GM19099 (cell line): ENCODE measurements around the gene ACSL3.

Experiments
- POLR2A ChIP-seq: IDR thresholded peaks from 3 replicates; pipeline ENCODE4 v1.6.1; 2011; ENCODE audit warnings: low read depth; ENCODE audit not compliant: insufficient read length; ENCODE audit errors: extremely low read depth

The ACSL3 gene

DNA sequence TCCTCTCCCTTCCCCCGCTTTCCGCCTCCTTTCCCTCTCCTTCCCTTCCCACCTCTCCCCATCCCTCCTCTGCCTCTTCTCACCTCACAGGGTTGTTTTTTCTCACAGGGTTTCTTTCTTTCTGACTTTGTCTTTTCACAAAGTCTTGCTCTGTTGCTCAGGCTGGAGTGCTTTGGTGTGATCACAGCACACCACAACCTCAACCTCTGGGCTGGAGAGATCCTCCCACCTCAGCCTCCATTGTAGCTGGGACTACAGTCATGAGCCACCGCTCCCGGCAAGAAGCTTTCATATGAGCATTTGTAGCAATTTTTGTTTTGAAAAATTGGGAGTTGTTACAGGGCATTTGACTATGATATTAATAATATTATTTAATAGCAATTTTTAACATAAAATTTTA is 32.9 kb downstream of the ACSL3 start:
- TF ChIP-seq POLR2A, result no peak

DNA sequence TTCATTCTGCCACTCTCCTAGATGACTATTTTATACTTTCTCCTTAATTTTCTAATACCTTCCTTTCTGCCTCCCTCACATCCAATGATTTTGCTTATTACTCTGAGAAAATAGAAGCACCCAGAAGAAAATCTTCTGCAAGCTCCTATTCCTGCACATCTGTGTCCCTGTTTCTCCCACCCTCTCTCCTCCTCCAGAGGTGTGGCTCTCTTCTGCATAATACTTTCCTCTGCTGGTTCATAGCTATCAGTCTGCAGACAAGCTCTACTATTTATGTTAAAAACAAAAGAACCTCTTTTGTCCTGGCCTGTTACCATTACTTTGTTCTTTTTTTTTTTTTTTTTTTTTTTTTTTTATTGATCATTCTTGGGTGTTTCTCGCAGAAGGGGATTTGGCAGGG is 34.3 kb downstream of the ACSL3 start:
- no peak for TF ChIP-seq POLR2A

DNA sequence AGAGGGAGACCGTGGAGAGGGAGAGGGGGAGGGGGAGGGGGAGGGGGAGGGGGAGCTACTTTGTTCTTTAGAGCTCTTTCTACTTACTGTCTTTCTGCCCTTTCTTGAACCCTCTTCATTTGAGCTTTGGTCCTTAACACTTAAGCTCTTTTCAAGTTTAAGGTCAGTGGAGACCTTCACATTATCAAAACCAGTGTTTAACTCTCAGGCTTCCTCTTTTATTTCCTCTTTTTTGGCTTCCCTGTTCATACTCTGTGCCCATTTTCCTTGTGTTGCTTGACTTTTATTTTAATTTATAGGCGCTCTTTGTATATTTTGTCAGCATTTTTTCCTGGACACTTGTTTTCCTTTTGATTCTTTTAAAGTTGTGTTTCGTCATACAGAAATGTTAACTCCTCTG is 37.1 kb downstream of the ACSL3 start:
- no peak for TF ChIP-seq POLR2A

DNA sequence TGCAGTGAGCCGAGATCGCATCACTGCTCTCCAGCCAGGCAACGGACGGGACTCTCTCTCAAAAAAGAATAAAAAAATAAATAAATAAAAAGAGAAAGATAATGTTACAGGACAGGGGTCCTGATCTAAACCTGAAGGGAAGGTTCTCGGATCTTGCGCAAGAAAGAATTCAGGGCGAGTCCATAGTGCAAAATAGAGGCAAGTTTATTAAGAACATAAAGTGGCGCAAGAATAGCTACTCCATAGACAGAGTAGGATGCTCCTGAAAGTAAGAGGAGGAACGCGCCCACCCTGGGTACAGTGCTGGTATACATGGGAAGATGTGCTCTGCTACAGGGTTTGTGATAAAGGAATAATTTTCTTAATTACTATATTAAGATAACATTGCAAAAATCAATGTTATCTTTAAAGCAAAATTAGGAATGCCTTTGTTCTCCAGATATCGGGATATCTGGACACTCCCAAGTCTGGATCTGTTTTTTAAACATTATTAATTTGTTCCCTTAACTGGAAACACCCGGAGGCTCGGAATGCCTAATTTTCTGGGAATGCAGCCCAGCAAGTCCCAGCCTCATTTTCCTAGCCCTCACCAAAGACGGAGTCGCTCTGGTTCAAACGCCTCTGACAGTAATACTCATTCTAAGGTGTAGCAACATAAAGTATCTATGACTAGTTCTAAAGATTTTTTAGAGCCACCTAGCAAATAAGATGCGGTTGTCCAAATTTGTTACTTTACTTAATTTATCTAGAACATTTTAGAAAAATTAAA is 38.8 kb downstream of the ACSL3 start:
- TF ChIP-seq POLR2A, result no peak

DNA sequence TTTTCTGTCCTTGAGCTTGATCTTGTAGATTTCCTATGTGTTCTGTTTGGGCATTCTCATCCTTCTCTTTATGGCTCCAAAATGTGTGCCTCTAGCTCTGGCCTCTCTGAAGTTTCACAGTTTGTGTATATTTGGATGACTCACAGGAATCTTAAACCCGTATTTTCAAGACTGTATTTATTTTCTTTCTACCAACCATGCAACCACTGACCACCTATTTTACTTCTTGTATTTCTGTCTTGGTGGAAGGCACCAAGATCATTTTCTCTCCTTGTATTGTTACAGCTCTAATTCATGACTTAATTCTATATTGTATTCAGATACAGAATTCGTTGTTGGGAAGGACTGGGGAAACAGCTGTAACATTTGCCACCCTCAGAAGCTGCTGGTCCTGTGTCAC is 39.5 kb downstream of the ACSL3 start:
- no peak for TF ChIP-seq POLR2A

DNA sequence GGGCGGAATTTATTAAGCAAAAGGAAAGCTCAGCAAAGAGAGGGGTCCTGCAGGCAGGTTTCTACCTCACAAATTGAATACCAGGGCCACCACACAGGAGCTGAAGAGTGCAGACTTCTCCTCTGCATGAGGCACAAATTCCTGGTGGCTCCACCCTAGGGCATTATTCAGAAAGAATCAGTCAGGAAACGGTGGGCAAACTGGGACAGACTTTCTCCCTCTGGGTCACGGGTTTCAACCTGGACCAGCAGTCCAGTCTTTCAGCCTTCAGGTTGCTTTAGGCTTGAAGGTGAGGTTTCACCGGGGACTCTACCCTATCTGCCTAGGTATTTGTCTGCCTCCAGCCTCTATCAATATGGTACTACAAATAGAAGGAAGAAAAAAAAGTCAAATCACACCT is 41.8 kb downstream of the ACSL3 start:
- TF ChIP-seq POLR2A, result no peak

DNA sequence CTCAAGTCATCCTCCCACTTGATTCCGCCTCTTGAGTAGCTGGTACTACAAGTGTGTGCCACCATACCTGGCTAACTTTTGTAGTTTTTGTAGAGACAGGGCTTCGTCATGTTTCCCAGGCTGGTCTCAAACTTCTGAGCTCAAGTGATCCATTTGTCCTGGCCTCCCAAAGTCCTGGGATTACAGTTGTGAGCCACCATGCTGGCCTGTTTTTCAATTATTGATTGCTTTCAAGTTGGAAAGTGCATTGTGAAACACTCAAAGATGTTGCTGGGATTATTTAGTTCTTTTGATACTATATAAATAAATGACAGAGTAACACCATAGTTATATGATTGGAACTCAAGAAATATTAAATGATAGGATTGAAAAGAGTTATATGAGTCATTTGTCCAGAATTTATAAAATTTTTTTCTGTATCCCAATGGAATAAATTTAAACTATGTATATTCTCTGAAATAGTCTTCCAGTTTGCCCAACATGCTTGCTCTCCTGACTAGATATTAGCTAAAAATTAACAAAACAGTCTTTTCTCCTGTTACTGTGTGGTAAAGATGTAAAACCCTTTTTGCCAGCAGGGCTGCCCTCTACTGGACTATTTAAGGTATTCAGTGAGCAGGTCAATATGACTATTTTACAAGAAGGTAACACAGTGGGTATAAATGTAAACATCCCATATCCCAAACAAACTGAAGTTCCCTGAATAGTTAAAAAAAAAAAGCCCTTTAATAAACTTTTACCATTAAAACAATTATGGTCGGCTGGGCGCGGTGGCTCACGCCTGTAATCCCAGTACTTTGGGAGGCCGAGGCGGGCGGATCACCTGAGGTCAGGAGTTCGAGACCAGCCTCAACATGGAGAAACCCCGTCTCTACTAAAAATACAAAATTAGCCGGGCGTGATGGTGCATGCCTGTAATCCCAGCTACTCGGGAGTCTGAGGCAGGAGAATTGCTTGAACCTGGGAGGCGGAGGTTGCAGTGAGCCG is 42.7 kb downstream of the ACSL3 start:
- TF ChIP-seq POLR2A, result no peak

DNA sequence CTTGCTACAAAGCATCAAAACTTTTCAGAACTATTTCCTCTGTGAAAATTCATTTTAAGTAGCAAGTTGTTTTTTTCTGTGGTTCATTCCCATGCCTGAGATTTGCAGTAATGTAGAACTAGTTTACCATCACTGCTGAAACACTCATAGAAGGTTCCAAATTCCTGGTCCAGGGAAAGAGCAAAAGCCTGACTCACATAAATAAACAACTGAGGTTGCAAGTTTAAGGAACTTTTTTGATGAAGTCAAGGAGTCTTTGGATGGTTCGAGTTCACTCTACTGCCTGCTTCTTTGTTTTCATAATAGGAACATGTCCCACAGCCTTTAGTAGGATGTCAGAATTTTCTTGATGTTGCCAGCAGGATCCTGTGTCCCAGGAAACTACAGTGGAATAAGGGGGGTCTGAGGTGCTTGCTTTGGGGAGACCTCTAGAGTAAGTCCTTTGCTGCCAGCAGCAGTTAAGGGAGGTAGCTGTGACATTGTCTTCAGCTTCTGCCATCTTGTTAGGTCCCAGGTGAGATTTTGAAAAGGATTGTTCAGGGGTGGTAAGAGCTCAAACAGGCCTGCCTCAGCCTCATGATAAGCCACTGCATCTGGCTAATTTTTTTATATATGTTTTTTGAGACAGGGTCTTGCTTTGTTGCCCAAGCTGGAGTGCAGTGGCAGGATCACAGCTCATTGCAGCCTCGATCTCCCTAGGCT is 43.9 kb downstream of the ACSL3 start:
- TF ChIP-seq POLR2A, result no peak

DNA sequence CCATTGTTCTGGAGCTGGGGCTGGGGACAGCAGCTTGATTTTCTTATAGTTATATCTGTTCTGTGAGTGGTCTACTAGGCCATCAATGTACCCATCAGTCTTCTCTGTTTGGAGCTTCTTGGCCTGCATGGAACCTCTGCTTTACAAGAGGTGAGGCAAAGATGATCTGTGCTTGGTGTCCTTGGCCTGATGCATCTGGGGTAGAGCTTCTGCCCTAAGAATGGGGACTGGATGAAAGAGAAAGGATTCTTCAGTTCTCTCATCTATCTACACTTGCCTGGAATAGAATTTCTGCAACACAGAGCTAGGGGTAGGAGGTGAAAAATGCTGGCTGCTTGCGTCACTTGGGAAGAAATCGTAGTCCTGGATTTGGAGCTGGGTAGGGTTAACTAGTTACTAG is 46.2 kb downstream of the ACSL3 start:
- no peak for TF ChIP-seq POLR2A

DNA sequence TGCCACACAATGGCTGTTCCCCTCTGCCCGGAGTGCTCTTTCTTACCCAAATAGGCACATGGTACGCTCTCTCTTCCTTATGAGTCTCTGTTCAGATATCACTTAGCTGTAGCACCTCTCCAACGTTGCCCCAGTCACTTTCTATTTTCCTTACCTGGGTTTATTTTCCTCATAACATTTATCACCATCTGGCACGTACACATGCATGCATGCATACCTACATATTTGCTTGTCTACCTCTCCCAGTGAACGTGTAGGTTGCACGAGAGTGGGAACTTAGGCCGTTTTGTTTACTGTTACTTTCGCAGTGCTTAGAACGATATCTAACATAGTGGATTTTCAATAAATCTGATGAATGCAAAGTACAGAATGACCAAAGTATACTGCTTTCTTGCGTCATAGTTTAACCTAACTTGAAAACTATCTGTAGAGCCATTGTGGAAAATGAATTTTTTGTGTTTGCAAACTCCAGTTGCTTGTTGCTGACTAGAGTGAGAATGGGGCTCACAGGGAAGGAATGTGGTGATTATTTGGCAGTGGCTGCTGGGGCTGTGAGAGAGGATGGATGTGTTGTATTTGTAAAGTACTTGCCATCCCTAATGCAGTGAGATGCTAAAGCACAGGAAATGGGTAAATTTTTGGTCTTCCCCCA is 47.1 kb downstream of the ACSL3 start:
- TF ChIP-seq POLR2A, result no peak

DNA sequence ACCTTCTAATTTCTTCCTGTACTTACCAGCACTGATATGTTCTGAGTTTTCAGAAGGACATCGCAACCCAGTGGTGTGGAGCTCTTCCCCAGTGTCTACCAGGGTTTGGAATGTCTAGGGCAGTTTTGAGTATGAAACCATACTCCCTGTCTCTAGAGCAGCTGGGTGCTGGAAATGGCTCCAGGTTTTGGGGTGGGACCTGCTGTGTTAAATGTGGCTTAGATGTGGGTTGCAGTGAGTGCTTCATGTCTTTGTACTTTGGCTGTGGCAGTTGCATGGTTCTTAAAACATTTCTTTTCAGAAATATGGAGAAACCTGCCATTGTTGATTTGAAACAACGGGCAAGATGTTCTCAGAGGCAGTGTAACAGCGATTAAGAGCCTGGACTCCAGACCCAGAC is 48.5 kb downstream of the ACSL3 start:
- TF ChIP-seq POLR2A, result no peak

DNA sequence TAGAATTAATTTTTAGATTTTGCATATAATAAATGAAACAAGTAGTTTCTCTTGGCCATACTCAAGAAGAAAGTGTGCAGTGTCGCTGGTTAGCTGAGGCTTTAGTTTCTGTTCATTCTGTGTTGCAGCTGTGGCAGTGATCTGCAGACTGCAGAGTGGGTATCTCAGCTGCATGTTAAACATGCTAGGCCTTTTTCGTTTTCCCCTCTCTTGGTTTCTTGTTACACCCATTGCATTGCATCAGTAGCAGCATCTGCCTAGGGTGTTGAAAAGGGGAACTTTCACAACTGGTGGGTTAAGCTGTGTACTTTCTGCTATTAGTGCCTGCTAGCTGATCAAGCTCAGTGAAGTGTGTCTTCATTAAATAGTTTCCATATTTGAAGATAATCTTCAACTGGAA is 51.3 kb downstream of the ACSL3 start:
- peak; percentile 39 for TF ChIP-seq POLR2A

DNA sequence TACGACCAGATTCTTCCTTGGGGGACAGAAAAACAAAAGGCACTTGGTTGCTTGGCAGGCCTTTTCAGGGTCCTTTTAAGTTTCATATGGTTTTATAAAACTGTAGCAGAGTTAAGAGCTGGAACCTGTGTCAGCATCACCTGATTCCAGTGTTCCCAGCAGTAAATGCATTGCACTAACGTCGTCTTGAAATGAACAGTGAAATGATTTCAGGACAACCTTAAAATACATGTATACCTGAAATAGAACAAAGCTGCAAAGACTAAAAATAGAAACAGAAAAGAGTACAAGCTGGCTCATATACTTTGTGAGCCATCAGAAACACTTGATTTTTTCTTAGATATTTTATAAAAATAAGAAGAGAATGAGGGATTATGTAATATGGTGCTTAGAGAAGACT is 51.9 kb downstream of the ACSL3 start:
- no peak for TF ChIP-seq POLR2A

DNA sequence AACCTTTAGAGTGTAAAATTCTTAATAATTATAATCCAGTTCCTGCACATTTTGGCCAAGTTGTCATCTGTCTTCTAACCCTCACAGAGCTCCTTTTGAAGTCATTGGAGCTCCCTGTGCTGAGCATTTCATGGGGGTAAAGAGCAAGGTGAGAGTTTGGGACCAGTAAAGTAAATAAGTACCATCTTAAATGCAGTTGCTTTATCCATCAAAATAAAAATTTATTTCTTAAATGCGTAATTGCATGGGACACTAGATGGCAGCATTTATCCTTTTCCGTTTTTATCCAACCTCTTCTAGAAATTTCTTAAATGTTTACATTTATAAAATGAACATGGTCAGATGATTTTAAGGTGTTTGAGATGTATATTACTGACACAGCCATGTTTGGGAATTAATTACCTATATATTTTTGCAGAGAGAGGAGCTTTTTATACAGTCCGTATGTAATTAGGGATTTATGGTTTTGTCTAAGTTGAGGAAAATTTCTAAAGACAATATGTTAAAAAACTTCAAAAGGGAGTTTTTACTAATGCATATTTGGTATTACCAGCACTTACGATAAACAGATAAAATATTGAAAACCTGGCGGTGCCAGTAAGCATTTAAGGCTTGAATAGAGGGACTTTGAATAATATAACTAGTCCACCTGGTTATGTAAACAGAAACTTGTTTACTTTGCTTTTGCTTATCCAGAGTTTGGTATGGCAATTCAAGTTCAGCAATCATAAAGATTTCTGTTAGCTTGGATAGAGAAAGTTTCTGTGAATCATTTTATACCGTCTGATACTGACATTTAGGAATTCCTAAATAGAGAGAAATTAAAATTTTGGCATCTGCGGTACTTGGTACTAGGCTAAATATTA is 54.5 kb downstream of the ACSL3 start:
- no peak for TF ChIP-seq POLR2A
